CD4-positive, CD25-positive, alpha-beta regulatory T cell (primary cell): ENCODE measurements around the gene PLXNB3. TPM values are rescaled to one million over a fixed set of nuclear protein-coding genes. Genes with fewer than 3 reads are reported as not detected.
A peak's percentile ranks its signal among the peaks of the same experiment; 100 is the strongest.

Experiments used
- ATAC-seq, 2 donors: fragments of 150-1000 bp; cut with Tn5 transposase; one replicate each; pipeline ENCODE4 v1.10.0; 2021; ENCODE audit warnings: low read depth in 2 of 2, moderate number of reproducible peaks in 2 of 2, moderate library complexity in 1 of 2
- DNase-seq, 3 donors: peaks; one replicate each; pipeline versions ENCODE4 v3.0.0 to v3.0.0-alpha.2; 2012 to 2022; ENCODE audit warnings: mixed read lengths in 1 of 3
- H3K27ac ChIP-seq: one replicate; pipeline ENCODE4 v1.7.0; 2013; ENCODE audit warnings: mild to moderate bottlenecking, low read length; ENCODE audit not compliant: insufficient read depth, poor library complexity, severe bottlenecking
- H3K27me3 ChIP-seq: one replicate; pipeline ENCODE4 v1.7.0; 2013; ENCODE audit warnings: low read length; ENCODE audit not compliant: control insufficient read depth, insufficient read depth
- H3K36me3 ChIP-seq: one replicate; pipeline ENCODE4 v1.7.0; 2013; ENCODE audit warnings: mild to moderate bottlenecking, low read length, moderate library complexity; ENCODE audit not compliant: control insufficient read depth, insufficient read depth
- H3K4me1 ChIP-seq: 2 replicates; pipeline ENCODE4 v1.7.0; 2013; ENCODE audit warnings: mild to moderate bottlenecking, low read length; ENCODE audit not compliant: insufficient read depth, control insufficient read depth, poor library complexity, severe bottlenecking
- H3K4me3 ChIP-seq: one replicate; pipeline ENCODE4 v1.7.0; 2013; ENCODE audit warnings: low read depth, mild to moderate bottlenecking, low read length, moderate library complexity
- H3K9me3 ChIP-seq, 2 experiments: 1 replicate in 1 of 2; 2 replicates in 1 of 2; pipeline ENCODE4 v1.7.0; 2013; ENCODE audit warnings: low read length in 2 of 2, mild to moderate bottlenecking in 1 of 2, moderate library complexity in 1 of 2; ENCODE audit not compliant: control insufficient read depth in 2 of 2
- H3K27ac Mint-ChIP-seq, 3 donors: one replicate each; pipeline ENCODE4 v1.8.0; 2020 to 2022; ENCODE audit warnings: mild to moderate bottlenecking in 3 of 3, mixed read lengths in 3 of 3, moderate library complexity in 2 of 3
- H3K27me3 Mint-ChIP-seq: one replicate; pipeline ENCODE4 v1.8.0; 2022; ENCODE audit warnings: mild to moderate bottlenecking, mixed read lengths
- H3K36me3 Mint-ChIP-seq: one replicate; pipeline ENCODE4 v1.8.0; 2020; ENCODE audit warnings: mixed read lengths
- H3K4me1 Mint-ChIP-seq, 4 donors: one replicate each; pipeline ENCODE4 v1.8.0; 2020 to 2022; ENCODE audit warnings: mixed read lengths in 4 of 4, mild to moderate bottlenecking in 1 of 4
- H3K4me3 Mint-ChIP-seq, 4 donors: one replicate each; pipeline ENCODE4 v1.8.0; 2020 to 2022; ENCODE audit warnings: mild to moderate bottlenecking in 4 of 4, mixed read lengths in 4 of 4, moderate library complexity in 3 of 4
- H3K9me3 Mint-ChIP-seq, 7 donors: one replicate each; pipeline ENCODE4 v1.8.0; 2020 to 2022; ENCODE audit warnings: mixed read lengths in 7 of 7, mild to moderate bottlenecking in 3 of 7, moderate library complexity in 2 of 7
- polyA plus RNA-seq, 4 donors: library from polyadenylated mRNA; unstranded; fragments of 300-500 nt; fragmentation: Illumina TruSeq; gene quantifications; one replicate each; pipeline ENCODE4 v1.2.3, GENCODE V29; 2021
- total RNA-seq: library from RNA; stranded (reverse); gene quantifications from one replicate; pipeline ENCODE4 v1.2.3, GENCODE V29; 2022

The PLXNB3 gene
- total and polyA plus RNA-seq, 5 donors from 2014 or later, result 0.52 TPM; not detected in 4

DNA sequence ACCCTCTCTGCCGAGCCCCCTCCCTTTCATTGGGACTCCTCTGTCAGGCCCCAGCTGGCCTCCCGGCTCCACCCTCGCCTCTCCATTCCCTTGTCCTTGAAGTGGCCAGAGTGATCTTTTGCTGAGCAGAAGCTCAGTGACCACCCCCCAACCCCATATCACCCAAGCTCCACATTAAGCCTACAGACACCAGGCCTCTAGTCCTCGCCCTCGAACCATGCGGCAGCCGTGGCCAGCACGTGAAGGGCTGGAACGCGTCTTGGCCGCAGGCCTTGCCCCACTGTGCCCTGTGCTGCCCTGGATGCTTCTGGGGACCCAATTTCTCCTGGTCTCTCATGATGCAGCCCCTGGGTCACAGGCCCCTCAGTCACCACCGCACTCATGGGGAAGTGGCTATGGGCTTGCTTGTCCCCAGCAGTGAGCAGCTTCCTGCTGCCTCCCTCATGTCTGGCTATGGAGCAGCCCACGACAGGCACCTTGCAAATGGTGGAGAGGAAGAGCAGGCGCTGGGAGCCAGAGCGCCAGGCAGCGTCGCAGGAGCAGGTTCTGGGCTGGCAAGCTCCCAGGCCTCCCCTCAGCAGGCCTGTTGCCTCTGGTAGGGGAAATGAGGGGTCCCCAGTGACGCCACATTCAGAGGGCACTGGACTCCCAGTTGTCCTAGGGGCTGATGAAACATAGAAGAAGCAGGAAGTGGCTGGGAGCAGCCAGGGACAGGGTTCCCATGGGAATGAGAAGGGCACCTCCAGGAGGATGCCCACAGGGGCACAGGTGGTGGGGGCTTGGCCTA, 16.0 kb downstream of the PLXNB3 start:
- Mint-ChIP-seq H3K4me3 (peak overlapping the region in 1 of 4 donors; percentile 61), H3K9me3 (peaks cover 0 to 3% (median 0%) of the 10 kb centered on the region in 7 donors), H3K4me1 (peaks cover 0 to 6% (median 0%) of the 10 kb centered on the region in 4 donors), H3K27ac (peak overlapping the region in 2 of 3 donors; percentile 46 to 61), H3K27me3 (peaks cover 7% of the 10 kb centered on the region), H3K36me3 (no peaks in the 10 kb centered on the region)
- ATAC-seq (no peak), DNase-seq (no peak)
- Histone ChIP-seq H3K4me3 (no peak overlapping the region), H3K4me1 (no peaks in the 10 kb centered on the region), H3K9me3 (no peaks in the 10 kb centered on the region), H3K36me3 (no peaks in the 10 kb centered on the region), H3K27me3 (no peaks in the 10 kb centered on the region), H3K27ac (no peak overlapping the region)

DNA sequence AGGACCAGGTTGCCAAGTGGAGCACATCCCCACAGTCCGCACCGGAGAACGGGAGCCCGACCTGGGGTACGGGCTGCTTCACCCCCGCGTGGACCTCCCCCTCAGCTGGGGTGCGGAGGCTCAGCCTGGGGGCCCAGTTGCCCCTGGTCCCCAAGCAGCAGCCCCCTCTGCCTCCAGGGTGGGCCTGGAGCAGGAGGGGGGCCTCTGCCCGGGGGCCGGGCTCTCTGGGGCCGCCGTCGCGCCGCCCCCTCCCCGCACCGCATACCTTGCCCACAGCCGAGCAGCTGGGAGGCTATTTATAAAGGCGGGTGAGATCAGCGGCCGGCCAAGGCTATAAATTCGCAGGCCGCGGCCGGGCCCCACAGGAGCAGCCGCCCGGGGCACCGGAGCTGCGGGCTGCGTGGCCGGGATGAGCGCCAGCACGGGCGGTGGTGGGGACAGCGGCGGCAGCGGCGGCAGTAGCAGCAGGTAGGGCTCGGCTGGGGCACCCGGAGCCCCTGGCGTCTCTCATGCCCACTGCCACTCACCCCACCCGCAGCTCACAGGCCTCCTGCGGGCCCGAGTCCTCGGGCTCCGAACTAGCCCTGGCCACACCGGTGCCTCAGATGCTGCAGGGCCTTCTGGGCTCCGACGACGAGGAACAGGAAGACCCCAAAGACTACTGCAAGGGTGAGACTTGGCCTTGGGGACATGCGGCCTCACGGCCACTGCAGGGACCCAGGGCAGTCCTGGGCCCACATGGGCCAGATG, 16.8 kb downstream of the PLXNB3 start, which contains the start of gene SRPK3:
Gene SRPK3 (plus strand): TSS at position 364 of the 750 bp plus-strand sequence. CDS start 46 bp downstream, at position 410.
- ATAC-seq (no peak), DNase-seq (no peak)
- no peaks in the 10 kb centered on the region for H3K9me3 ChIP-seq
- no peaks in the 10 kb centered on the region for H3K36me3 Mint-ChIP-seq
- H3K4me1 ChIP-seq, result no peaks in the 10 kb centered on the region
- no peaks in the 10 kb centered on the region for H3K36me3 ChIP-seq
- peaks cover 0 to 3% (median 0%) of the 10 kb centered on the region in 7 donors for H3K9me3 Mint-ChIP-seq
- H3K27ac ChIP-seq, result no peak within 1 kb of the TSS
- H3K27me3 Mint-ChIP-seq, result peaks cover 7% of the 10 kb centered on the region
- H3K27ac Mint-ChIP-seq, result peak within 1 kb of the TSS in 2 of 3 donors; percentile 46 to 61
- H3K4me3 Mint-ChIP-seq, result peak within 1 kb of the TSS in 1 of 4 donors; percentile 61
- H3K27me3 ChIP-seq, result no peaks in the 10 kb centered on the region
- peaks cover 0 to 6% (median 0%) of the 10 kb centered on the region in 4 donors for H3K4me1 Mint-ChIP-seq
- no peak within 1 kb of the TSS for H3K4me3 ChIP-seq

DNA sequence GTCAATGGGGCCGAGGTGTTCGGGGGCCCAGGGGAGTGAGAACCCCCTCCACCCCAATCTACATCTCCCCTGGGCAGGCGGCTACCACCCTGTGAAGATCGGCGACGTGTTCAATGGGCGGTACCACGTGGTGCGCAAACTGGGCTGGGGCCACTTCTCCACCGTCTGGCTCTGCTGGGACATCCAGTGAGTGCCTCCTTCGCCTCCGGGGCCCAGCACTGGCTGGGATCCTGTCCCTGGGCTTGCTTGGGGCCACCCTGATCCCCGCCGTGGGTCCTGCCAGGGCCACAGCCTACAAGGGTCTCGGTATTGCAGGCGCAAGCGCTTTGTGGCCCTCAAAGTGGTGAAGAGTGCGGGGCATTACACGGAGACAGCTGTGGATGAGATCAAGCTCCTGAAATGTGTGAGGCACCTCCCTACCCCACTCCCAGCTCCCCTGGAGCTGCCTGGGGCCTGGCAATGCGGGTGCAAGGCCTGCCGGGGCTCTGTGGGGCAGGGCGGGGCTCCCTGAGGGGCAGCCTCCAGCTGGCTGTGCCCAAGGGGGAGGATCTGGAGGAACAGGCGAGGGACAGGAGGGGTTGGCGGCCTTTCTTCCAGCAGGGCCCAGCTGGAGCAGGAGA, 17.5 kb downstream of the PLXNB3 start:
- no peak for DNase-seq
- Histone ChIP-seq H3K36me3 (no peaks in the 10 kb centered on the region), H3K9me3 (no peaks in the 10 kb centered on the region), H3K27me3 (no peaks in the 10 kb centered on the region), H3K27ac (no peak overlapping the region), H3K4me3 (no peak overlapping the region), H3K4me1 (no peaks in the 10 kb centered on the region)
- ATAC-seq, result no peak
- peaks cover 0 to 6% (median 0%) of the 10 kb centered on the region in 4 donors for H3K4me1 Mint-ChIP-seq
- no peak overlapping the region for H3K27ac Mint-ChIP-seq
- no peak overlapping the region for H3K4me3 Mint-ChIP-seq
- peaks cover 0 to 3% (median 0%) of the 10 kb centered on the region in 7 donors for H3K9me3 Mint-ChIP-seq
- H3K27me3 Mint-ChIP-seq, result peaks cover 7% of the 10 kb centered on the region
- no peaks in the 10 kb centered on the region for H3K36me3 Mint-ChIP-seq

DNA sequence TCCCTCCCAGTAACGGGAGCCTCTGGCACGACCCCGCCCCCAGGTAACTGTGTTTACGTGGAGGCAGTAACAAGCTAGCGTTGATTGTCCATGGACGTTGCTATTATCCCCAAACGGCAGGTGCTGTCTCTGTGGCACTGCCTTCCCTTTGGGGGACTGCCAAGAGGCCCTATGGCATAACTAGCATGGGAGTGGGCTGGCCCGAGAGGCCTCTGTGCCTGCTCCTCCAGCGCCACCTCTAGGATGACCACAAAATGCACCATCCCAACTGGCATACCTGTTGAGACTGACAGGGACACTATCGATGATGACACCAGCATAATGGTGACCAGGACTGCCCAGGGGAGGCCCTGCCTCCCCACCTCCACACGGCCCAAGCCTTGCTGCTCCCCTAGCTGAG, 18.3 kb downstream of the PLXNB3 start:
- Histone ChIP-seq H3K27ac (no peak overlapping the region), H3K9me3 (no peaks in the 10 kb centered on the region), H3K4me3 (no peak overlapping the region), H3K36me3 (no peaks in the 10 kb centered on the region), H3K4me1 (no peaks in the 10 kb centered on the region), H3K27me3 (no peaks in the 10 kb centered on the region)
- peaks cover 0 to 3% (median 0%) of the 10 kb centered on the region in 7 donors for H3K9me3 Mint-ChIP-seq
- peaks cover 0 to 6% (median 0%) of the 10 kb centered on the region in 4 donors for H3K4me1 Mint-ChIP-seq
- no peaks in the 10 kb centered on the region for H3K36me3 Mint-ChIP-seq
- DNase-seq (no peak), ATAC-seq (no peak)
- peaks cover 7% of the 10 kb centered on the region for H3K27me3 Mint-ChIP-seq
- H3K4me3 Mint-ChIP-seq, result no peak overlapping the region
- H3K27ac Mint-ChIP-seq, result no peak overlapping the region

DNA sequence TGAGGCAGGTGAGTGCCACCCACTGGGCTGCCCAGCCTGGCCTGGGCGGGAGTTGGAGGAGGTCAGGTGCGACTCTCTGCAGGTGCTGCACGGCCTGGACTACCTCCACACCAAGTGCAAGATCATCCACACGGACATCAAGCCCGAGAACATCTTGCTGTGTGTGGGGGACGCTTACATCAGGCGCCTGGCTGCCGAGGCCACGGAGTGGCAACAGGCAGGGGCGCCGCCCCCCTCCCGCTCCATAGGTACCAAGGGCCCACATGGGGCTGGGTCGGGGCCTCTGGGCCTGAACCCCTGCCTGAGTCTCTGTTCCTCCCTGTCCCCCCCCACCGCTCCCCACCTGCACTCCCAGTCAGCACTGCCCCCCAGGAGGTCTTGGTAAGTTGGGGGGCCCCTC, 18.8 kb downstream of the PLXNB3 start:
- Mint-ChIP-seq H3K27me3 (peaks cover 7% of the 10 kb centered on the region), H3K4me3 (no peak overlapping the region), H3K36me3 (no peaks in the 10 kb centered on the region), H3K4me1 (peaks cover 0 to 6% (median 0%) of the 10 kb centered on the region in 4 donors), H3K27ac (no peak overlapping the region), H3K9me3 (peaks cover 0 to 3% (median 0%) of the 10 kb centered on the region in 7 donors)
- H3K4me1 ChIP-seq, result no peaks in the 10 kb centered on the region
- ATAC-seq, result no peak
- H3K27ac ChIP-seq, result no peak overlapping the region
- no peak overlapping the region for H3K4me3 ChIP-seq
- no peak for DNase-seq
- H3K36me3 ChIP-seq, result peaks cover 3% of the 10 kb centered on the region
- H3K27me3 ChIP-seq, result no peaks in the 10 kb centered on the region
- no peaks in the 10 kb centered on the region for H3K9me3 ChIP-seq

DNA sequence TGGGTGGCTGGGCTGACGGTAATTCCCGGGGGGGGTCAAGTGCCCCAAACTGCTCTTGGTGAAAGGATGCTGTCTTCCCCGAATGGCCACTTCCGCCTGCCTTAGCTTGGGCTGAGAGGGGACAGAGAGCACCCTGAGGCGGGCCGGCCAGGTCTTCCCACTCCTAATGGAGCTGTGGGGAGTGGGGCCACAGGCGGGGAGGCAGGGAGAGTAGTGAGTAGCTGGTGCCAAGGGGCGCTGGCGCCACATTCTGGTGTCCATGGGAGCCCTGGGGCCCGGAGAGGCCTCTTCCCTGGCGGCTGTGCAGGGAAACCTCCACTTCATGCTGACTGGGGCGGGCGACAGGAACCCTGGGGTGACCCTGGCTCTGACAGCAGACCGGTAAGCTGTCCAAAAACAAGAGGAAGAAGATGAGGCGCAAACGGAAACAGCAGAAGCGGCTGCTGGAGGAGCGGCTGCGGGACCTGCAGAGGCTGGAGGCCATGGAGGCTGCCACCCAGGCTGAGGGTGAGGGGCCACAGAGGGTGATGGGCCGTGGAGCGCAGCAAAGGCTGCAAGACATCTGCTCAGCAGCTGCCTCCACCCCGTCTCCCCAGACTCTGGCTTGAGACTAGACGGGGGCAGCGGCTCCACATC, 19.4 kb downstream of the PLXNB3 start:
- H3K27ac Mint-ChIP-seq, result no peak overlapping the region
- no peaks in the 10 kb centered on the region for H3K4me1 ChIP-seq
- no peak for ATAC-seq

DNA sequence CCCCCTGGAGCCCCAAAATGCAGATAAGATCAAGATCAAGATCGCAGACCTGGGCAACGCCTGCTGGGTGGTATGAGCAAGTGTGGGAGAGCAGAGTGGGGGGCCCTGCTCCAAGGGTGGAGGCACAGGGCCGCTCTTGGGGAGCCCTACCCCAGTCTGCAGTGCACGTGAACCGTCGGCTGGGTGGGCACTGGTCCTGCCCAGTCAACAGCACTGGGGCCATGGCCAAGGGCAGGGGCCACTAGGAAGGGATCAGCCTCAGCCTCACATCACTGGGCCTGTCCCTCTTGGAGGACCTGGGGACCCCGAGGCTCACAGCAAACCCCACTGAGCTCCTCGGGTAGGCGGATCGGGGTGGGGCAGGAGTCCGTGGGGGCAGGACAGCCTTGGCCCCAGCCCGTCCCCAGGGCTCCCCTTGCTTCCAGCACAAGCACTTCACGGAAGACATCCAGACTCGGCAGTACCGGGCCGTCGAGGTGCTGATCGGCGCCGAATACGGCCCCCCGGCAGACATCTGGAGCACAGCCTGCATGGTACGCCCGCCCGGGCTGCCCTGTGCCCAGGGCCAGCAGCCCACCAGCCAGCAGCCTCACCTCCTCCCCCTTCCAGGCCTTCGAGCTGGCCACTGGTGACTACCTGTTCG, 20.4 kb downstream of the PLXNB3 start:
- peaks cover 0 to 3% (median 0%) of the 10 kb centered on the region in 7 donors for H3K9me3 Mint-ChIP-seq
- no peaks in the 10 kb centered on the region for H3K36me3 Mint-ChIP-seq
- Histone ChIP-seq H3K27me3 (no peaks in the 10 kb centered on the region), H3K4me3 (no peak overlapping the region), H3K36me3 (peaks cover 6% of the 10 kb centered on the region), H3K4me1 (no peaks in the 10 kb centered on the region), H3K27ac (no peak overlapping the region), H3K9me3 (no peaks in the 10 kb centered on the region)
- peaks cover 0 to 6% (median 0%) of the 10 kb centered on the region in 4 donors for H3K4me1 Mint-ChIP-seq
- DNase-seq (no peak), ATAC-seq (no peak)
- H3K4me3 Mint-ChIP-seq, result no peak overlapping the region
- H3K27me3 Mint-ChIP-seq, result peaks cover 7% of the 10 kb centered on the region
- H3K27ac Mint-ChIP-seq, result no peak overlapping the region

More for the DNA sequence above, 19.4 kb downstream of the PLXNB3 start:
- H3K27ac ChIP-seq, result no peak overlapping the region
- Mint-ChIP-seq H3K27me3 (peaks cover 7% of the 10 kb centered on the region), H3K4me3 (no peak overlapping the region), H3K36me3 (no peaks in the 10 kb centered on the region), H3K4me1 (peaks cover 0 to 6% (median 0%) of the 10 kb centered on the region in 4 donors), H3K9me3 (peaks cover 0 to 3% (median 0%) of the 10 kb centered on the region in 7 donors)
- no peaks in the 10 kb centered on the region for H3K27me3 ChIP-seq
- H3K4me3 ChIP-seq, result no peak overlapping the region
- no peak for DNase-seq
- no peaks in the 10 kb centered on the region for H3K9me3 ChIP-seq
- H3K36me3 ChIP-seq, result peaks cover 4% of the 10 kb centered on the region
